GM12872 (cell line): ENCODE measurements around the gene FBXL16.

Experiments used
- CTCF ChIP-seq: IDR thresholded peaks from 3 replicates; pipeline ENCODE4 v1.5.1; 2011; ENCODE audit warnings: low read depth, mild to moderate bottlenecking, low read length, moderate library complexity; ENCODE audit not compliant: insufficient read depth

Gene FBXL16

DNA sequence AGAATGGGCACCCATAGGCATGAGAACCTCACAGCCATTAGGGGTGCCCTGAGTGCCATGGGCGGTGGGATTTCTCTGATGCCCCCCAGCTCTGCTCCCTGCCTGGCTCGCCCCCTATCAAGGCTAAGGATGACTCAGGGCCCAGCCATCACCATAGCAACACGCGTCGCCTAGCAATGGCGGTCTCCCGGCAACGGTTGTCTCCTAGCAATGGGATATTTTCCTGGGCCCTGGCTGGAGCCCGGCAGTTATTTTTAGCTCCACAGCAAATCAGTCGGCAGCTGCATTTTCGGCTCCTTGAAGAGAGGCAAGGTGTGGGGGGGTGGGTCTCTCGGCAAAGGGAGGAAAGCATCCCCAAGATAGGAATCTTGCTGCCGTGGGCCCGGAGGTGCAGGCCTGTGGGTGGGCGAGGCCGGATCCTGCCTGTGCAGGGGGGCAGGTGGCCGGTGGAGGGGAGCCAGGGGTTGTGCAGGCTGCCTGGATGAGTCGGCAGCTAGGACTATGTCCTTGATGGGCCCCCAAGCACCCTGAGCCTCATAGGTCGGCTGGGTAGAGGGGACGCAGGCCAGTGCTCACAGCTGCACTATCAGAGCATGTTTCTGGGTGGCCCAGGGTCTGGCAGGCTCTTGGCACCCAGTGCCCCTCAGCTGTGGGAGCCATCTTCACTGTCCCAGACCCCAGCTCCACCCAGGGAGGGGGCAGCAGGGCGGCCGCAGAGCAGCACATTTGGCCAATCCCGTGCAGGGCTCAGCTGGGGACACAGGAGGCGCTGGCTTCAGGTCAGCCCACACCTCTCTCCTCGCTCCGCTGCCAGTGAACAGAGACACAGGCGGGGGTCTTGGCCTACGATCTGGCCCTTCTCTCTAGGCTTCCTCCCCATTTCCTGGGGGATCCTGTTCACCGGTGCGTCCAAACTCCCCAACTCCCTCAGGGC, 4.2 kb upstream of the FBXL16 start:
- no peak for TF ChIP-seq CTCF

DNA sequence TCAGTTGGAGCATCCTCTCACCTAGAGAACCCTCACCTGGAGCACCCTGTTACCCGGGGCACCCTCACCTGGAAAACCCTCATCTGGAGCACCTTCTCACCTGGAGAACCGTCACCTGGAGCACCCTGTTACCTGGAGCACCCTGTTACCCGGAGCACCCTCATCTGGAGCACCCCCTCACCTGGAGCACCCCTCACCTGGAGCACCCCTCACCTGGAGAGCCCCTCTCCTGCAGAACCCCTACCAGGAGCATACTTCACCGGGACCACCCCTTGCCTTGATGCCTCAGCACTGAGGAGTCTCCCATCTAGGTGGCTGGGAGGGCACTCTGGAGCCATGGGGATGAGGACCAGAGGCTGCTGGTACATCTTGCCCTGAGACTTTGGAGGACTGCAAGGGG, 3.4 kb upstream of the FBXL16 start:
- no peak for TF ChIP-seq CTCF

DNA sequence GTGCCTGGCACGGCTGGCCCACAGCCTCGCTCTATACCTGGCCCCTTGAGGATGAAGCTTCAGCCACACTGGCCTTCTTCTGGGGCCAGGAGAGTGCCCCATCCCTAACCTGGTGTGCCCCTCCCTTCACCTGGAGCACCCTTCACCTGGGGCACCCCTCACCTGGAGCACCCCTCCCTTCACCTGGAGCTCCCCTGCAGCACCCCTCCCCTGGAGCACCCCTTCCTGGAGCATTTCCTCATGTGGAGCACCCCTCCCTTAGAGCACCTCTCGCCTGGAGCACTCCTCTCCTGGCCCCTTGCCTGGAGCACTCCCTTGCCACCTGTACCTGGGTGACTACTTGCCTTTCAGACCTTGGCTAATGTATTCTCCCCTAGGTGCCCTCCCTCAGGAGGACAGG, 2.4 kb upstream of the FBXL16 start:
- TF ChIP-seq CTCF, result no peak

DNA sequence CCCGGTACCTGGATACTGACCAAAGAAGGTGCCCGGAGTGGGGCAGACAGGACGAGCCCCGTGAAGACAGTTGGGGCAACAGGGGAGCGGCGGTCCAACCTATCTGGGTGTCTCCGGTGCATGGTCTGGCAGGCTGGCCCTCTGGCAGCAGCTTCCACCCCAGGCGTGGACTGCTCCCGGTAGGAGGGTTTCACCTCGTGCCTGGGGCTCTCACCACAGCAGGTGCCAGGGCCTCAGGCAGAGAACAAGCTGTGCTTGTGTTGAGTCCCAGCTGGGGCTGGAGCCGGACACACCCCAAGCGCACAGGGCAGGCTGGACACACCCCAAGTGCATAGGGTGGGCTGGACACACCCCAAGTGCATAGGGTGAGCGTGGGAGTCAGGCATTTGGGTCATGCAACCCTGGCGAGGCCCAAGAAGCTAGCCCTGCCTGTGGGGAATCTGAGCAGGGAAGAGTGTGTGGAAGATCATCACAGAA, 1.5 kb upstream of the FBXL16 start:
- no peak for TF ChIP-seq CTCF

- TF ChIP-seq CTCF, result no peak
Measured at GRCh38 chr16:706189-707061, 824 bp upstream of the FBXL16 start.

GRCh38 chr16:704552-705380, 835 bp downstream of the FBXL16 start:
- TF ChIP-seq CTCF, result no peak
